HG03442 (cell line): ENCODE results near the gene FITM1.

ENCODE experiments used
- ATAC-seq: cut with Tn5 transposase; IDR thresholded peaks from one replicate; pipeline ENCODE4 v1.9.1; 2021; ENCODE audit warnings: mild to moderate bottlenecking, moderate library complexity; ENCODE audit not compliant: unreplicated experiment

FITM1 gene

GRCh38 chr14:24181371-24182077 is 51.1 kb downstream of the FITM1 start:
- ATAC-seq: no peak
